ENCODE measurements around the gene AACS.

Gene AACS

GRCh38 chr12:125122668-125123067 lies 57.4 kb downstream of the AACS start:
- Histone ChIP-seq H3K4me1 (ENCODE audit: control insufficient read depth, insufficient read depth, low read length) (no peaks in the 10 kb centered on the region), H3K9ac (ENCODE audit: low read length) (no peak overlapping the region), H3K4me3 (ENCODE audit: low read length) (no peak overlapping the region), H3K36me3 (ENCODE audit: control insufficient read depth, insufficient read depth, low read length) (peaks cover 6% of the 10 kb centered on the region), H3K27me3 (ENCODE audit: control insufficient read depth, insufficient read depth, low read length) (no peaks in the 10 kb centered on the region), H3K27ac (ENCODE audit: low read depth, low read length) (no peak overlapping the region)

- no peaks in the 10 kb centered on the region for H3K27me3 ChIP-seq (ENCODE audit: control insufficient read depth, insufficient read depth, low read length)
- H3K36me3 ChIP-seq (ENCODE audit: control insufficient read depth, insufficient read depth, low read length) = no peaks in the 10 kb centered on the region
- H3K27ac ChIP-seq (ENCODE audit: low read depth, low read length) = no peak overlapping the region
- no peak overlapping the region for H3K9ac ChIP-seq (ENCODE audit: low read length)
- H3K4me3 ChIP-seq (ENCODE audit: low read length) = no peak overlapping the region
- H3K4me1 ChIP-seq (ENCODE audit: control insufficient read depth, insufficient read depth, low read length) = no peaks in the 10 kb centered on the region
Measured at GRCh38 chr12:125124320-125124966, 59.2 kb downstream of the AACS start.

GRCh38 chr12:125125271-125125670 lies 60.0 kb downstream of the AACS start:
- H3K27ac ChIP-seq (ENCODE audit: low read depth, low read length) = no peak overlapping the region
- no peaks in the 10 kb centered on the region for H3K4me1 ChIP-seq (ENCODE audit: control insufficient read depth, insufficient read depth, low read length)
- H3K36me3 ChIP-seq (ENCODE audit: control insufficient read depth, insufficient read depth, low read length) = no peaks in the 10 kb centered on the region
- no peaks in the 10 kb centered on the region for H3K27me3 ChIP-seq (ENCODE audit: control insufficient read depth, insufficient read depth, low read length)
- no peak overlapping the region for H3K4me3 ChIP-seq (ENCODE audit: low read length)
- H3K9ac ChIP-seq (ENCODE audit: low read length) = no peak overlapping the region

- H3K4me3 ChIP-seq (ENCODE audit: low read length) = no peak overlapping the region
- no peak overlapping the region for H3K27ac ChIP-seq (ENCODE audit: low read depth, low read length)
- H3K4me1 ChIP-seq (ENCODE audit: control insufficient read depth, insufficient read depth, low read length) = no peaks in the 10 kb centered on the region
- no peak overlapping the region for H3K9ac ChIP-seq (ENCODE audit: low read length)
- no peaks in the 10 kb centered on the region for H3K36me3 ChIP-seq (ENCODE audit: control insufficient read depth, insufficient read depth, low read length)
- H3K27me3 ChIP-seq (ENCODE audit: control insufficient read depth, insufficient read depth, low read length) = no peaks in the 10 kb centered on the region
Measured at GRCh38 chr12:125128439-125129178, 63.4 kb downstream of the AACS start.

GRCh38 chr12:125129179-125129571 lies 63.9 kb downstream of the AACS start:
- H3K4me3 ChIP-seq (ENCODE audit: low read length) = no peak overlapping the region
- H3K9ac ChIP-seq (ENCODE audit: low read length) = no peak overlapping the region
- no peak overlapping the region for H3K27ac ChIP-seq (ENCODE audit: low read depth, low read length)
- H3K4me1 ChIP-seq (ENCODE audit: control insufficient read depth, insufficient read depth, low read length) = no peaks in the 10 kb centered on the region
- H3K36me3 ChIP-seq (ENCODE audit: control insufficient read depth, insufficient read depth, low read length) = peaks cover 1% of the 10 kb centered on the region
- no peaks in the 10 kb centered on the region for H3K27me3 ChIP-seq (ENCODE audit: control insufficient read depth, insufficient read depth, low read length)

GRCh38 chr12:125129591-125130255 lies 64.5 kb downstream of the AACS start:
- Histone ChIP-seq H3K27ac (ENCODE audit: low read depth, low read length) (no peak overlapping the region), H3K27me3 (ENCODE audit: control insufficient read depth, insufficient read depth, low read length) (no peaks in the 10 kb centered on the region), H3K4me3 (ENCODE audit: low read length) (no peak overlapping the region), H3K4me1 (ENCODE audit: control insufficient read depth, insufficient read depth, low read length) (no peaks in the 10 kb centered on the region), H3K9ac (ENCODE audit: low read length) (no peak overlapping the region), H3K36me3 (ENCODE audit: control insufficient read depth, insufficient read depth, low read length) (peaks cover 3% of the 10 kb centered on the region)

- no peak overlapping the region for H3K9ac ChIP-seq (ENCODE audit: low read length)
- no peaks in the 10 kb centered on the region for H3K4me1 ChIP-seq (ENCODE audit: control insufficient read depth, insufficient read depth, low read length)
- no peak overlapping the region for H3K27ac ChIP-seq (ENCODE audit: low read depth, low read length)
- H3K27me3 ChIP-seq (ENCODE audit: control insufficient read depth, insufficient read depth, low read length) = no peaks in the 10 kb centered on the region
- peaks cover 3% of the 10 kb centered on the region for H3K36me3 ChIP-seq (ENCODE audit: control insufficient read depth, insufficient read depth, low read length)
- H3K4me3 ChIP-seq (ENCODE audit: low read length) = no peak overlapping the region
Measured at GRCh38 chr12:125131958-125132357, 66.7 kb downstream of the AACS start.

- Histone ChIP-seq H3K4me1 (ENCODE audit: control insufficient read depth, insufficient read depth, low read length) (no peaks in the 10 kb centered on the region), H3K27ac (ENCODE audit: low read depth, low read length) (no peak overlapping the region), H3K9ac (ENCODE audit: low read length) (no peak overlapping the region), H3K27me3 (ENCODE audit: control insufficient read depth, insufficient read depth, low read length) (no peaks in the 10 kb centered on the region), H3K36me3 (ENCODE audit: control insufficient read depth, insufficient read depth, low read length) (peaks cover 3% of the 10 kb centered on the region), H3K4me3 (ENCODE audit: low read length) (no peak overlapping the region)
Measured at GRCh38 chr12:125132698-125133400, 67.6 kb downstream of the AACS start.

- Histone ChIP-seq H3K4me1 (ENCODE audit: control insufficient read depth, insufficient read depth, low read length) (no peaks in the 10 kb centered on the region), H3K9ac (ENCODE audit: low read length) (no peak overlapping the region), H3K27me3 (ENCODE audit: control insufficient read depth, insufficient read depth, low read length) (no peaks in the 10 kb centered on the region), H3K27ac (ENCODE audit: low read depth, low read length) (no peak overlapping the region), H3K4me3 (ENCODE audit: low read length) (no peak overlapping the region), H3K36me3 (ENCODE audit: control insufficient read depth, insufficient read depth, low read length) (peaks cover 3% of the 10 kb centered on the region)
Measured at GRCh38 chr12:125133616-125134015, 68.4 kb downstream of the AACS start.

GRCh38 chr12:125134576-125134975 lies 69.3 kb downstream of the AACS start:
- Histone ChIP-seq H3K9ac (ENCODE audit: low read length) (no peak overlapping the region), H3K4me3 (ENCODE audit: low read length) (no peak overlapping the region), H3K27me3 (ENCODE audit: control insufficient read depth, insufficient read depth, low read length) (no peaks in the 10 kb centered on the region), H3K27ac (ENCODE audit: low read depth, low read length) (no peak overlapping the region), H3K36me3 (ENCODE audit: control insufficient read depth, insufficient read depth, low read length) (peaks cover 3% of the 10 kb centered on the region), H3K4me1 (ENCODE audit: control insufficient read depth, insufficient read depth, low read length) (no peaks in the 10 kb centered on the region)

- Histone ChIP-seq H3K36me3 (ENCODE audit: control insufficient read depth, insufficient read depth, low read length) (peaks cover 3% of the 10 kb centered on the region), H3K4me3 (ENCODE audit: low read length) (no peak overlapping the region), H3K27ac (ENCODE audit: low read depth, low read length) (no peak overlapping the region), H3K4me1 (ENCODE audit: control insufficient read depth, insufficient read depth, low read length) (no peaks in the 10 kb centered on the region), H3K27me3 (ENCODE audit: control insufficient read depth, insufficient read depth, low read length) (no peaks in the 10 kb centered on the region), H3K9ac (ENCODE audit: low read length) (no peak overlapping the region)
Measured at GRCh38 chr12:125135906-125136305, 70.7 kb downstream of the AACS start.

GRCh38 chr12:125136702-125137101 lies 71.5 kb downstream of the AACS start:
- Histone ChIP-seq H3K36me3 (ENCODE audit: control insufficient read depth, insufficient read depth, low read length) (peaks cover 3% of the 10 kb centered on the region), H3K27me3 (ENCODE audit: control insufficient read depth, insufficient read depth, low read length) (no peaks in the 10 kb centered on the region), H3K27ac (ENCODE audit: low read depth, low read length) (no peak overlapping the region), H3K9ac (ENCODE audit: low read length) (no peak overlapping the region), H3K4me1 (ENCODE audit: control insufficient read depth, insufficient read depth, low read length) (no peaks in the 10 kb centered on the region), H3K4me3 (ENCODE audit: low read length) (no peak overlapping the region)

Data from rectal smooth muscle tissue (tissue), 1 donor.